Cardiac fibroblast (primary cell): ENCODE results near the gene CDRT4.

Experiments
- DNase-seq, 2 donors: peaks; one replicate each; pipeline versions ENCODE4 v3.0.0 to v3.0.0-alpha.2; 2010; ENCODE audit warnings: low read depth in 2 of 2
- H3K4me3 ChIP-seq, 2 donors: replicated peaks in 1 of 2; 1 replicate in 1 of 2; 2 replicates in 1 of 2; pipeline ENCODE4 v1.5.1; 2011; ENCODE audit warnings: low read depth in 2 of 2, low read length in 2 of 2, mild to moderate bottlenecking in 2 of 2, moderate library complexity in 1 of 2
- TF ChIP-seq, protein P1 (sequence below): IDR thresholded peaks from one replicate; pipeline ENCODE4 v1.5.1; 2011; ENCODE audit warnings: low read depth, mild to moderate bottlenecking, low read length, inconsistent platforms

Gene CDRT4

GRCh38 chr17:15472891-15473290, 5.5 kb upstream of the CDRT4 start:
- TF ChIP-seq, protein P1, sequence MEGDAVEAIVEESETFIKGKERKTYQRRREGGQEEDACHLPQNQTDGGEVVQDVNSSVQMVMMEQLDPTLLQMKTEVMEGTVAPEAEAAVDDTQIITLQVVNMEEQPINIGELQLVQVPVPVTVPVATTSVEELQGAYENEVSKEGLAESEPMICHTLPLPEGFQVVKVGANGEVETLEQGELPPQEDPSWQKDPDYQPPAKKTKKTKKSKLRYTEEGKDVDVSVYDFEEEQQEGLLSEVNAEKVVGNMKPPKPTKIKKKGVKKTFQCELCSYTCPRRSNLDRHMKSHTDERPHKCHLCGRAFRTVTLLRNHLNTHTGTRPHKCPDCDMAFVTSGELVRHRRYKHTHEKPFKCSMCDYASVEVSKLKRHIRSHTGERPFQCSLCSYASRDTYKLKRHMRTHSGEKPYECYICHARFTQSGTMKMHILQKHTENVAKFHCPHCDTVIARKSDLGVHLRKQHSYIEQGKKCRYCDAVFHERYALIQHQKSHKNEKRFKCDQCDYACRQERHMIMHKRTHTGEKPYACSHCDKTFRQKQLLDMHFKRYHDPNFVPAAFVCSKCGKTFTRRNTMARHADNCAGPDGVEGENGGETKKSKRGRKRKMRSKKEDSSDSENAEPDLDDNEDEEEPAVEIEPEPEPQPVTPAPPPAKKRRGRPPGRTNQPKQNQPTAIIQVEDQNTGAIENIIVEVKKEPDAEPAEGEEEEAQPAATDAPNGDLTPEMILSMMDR, result no peak
- H3K4me3 ChIP-seq, result no peak overlapping the region
- no peak for DNase-seq

DNA sequence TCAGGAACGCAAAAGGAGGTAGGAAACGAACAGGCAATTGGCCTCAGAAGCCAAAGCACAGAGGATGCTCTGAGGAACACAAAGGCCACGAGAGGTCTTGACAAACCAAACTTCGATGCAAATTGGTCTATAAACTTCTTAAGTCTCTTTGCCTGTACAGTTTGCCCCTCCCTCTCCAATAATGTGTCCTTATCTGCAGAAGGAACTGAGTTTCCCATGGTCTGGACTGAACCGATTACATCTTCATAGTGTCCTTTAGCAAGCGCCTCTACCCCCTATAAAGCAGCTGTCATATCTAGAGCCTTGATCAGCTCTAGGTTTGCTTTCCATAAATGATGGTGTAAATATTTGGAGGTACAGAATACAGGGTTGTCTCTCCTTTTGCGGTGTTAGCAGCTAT, 3.1 kb upstream of the CDRT4 start:
- no peak overlapping the region for H3K4me3 ChIP-seq
- DNase-seq, result no peak
- TF ChIP-seq, protein P1, result no peak

DNA sequence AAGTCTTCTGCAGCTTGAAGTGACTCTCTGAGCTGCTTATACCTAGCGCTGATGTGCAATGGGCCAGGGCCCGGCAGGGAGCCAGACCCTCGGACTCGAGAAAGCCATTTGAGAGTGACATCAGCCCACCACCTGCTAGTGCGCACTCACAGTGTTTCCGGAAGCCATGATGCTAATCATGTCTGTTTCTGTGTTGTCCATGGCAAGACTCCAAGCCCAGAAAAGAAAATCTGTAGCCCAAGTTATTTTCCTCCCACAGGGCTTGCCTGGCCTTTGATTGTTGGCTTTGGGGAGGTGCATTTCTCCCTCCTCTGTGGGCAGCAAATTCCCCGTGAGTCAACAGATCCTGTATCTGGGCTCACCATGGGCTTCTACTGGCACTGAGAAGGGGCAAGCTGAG, 1.8 kb upstream of the CDRT4 start:
- TF ChIP-seq, protein P1, result no peak
- no peak overlapping the region for H3K4me3 ChIP-seq
- peak; percentile 48 to 85 for DNase-seq

DNA sequence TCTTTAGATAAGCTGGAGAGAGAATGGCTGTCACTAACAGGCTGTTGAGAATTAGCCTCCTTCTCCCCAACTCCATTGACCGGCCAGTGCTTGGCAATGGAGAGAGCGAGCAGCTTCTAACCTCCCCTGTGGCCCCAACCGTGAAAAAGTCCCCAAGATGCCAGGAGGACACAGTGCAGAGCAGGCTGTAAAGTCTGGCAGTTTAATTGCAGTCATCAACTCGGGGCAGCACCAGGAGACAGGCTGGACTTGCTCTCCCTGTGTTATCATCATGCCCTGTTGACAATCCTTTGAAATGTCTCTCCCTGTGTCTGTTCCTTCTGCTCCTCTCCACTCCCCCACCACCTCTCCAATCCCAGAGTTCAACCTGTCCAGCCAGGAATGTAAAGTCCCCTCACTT, 705 bp upstream of the CDRT4 start:
- no peak overlapping the region for H3K4me3 ChIP-seq
- no peak for DNase-seq
- TF ChIP-seq, protein P1, result no peak

DNA sequence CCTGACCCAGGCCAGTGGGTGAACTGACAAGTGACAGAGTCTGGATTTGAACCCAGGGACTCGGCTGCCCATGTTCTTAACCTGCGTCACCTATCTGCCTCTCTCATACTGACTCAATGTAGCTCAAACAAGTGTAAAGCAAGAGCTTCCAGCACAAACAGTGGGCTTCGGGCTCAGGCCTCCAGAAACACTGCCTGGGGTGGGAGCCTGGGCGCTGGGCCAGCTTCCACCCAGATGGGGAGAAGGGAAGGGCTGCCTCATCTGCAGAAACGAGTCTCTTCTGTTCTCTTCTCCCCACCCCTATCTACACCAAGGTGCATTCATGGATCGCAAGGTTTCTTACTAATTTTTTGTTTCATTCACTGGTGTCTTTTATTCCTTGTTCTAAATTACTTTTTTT, 1.3 kb downstream of the CDRT4 start:
- H3K4me3 ChIP-seq, result no peak overlapping the region
- DNase-seq, result no peak
- TF ChIP-seq, protein P1, result no peak

DNA sequence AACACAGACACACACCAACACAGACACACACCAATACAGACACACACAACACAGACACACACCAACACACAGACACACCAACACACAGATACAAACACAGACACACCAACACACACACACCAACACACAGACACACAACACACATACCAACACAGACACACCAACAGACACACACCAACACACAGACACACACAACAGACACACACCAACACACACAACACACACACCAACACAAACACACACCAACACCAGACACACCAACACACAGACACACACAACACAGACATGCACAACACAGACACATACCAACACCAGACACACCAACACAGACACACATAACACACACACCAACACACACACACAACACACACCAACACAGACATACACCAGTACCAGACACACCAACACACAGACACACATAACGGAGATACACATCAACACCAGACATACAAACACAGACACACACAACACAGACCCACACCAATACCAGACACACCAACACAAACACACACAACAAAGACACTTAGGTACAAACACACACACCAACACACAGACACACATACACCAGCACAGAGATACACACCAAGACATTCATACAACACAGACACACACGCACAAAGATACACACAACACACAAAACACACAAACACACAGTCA, 2.2 kb downstream of the CDRT4 start:
- H3K4me3 ChIP-seq, result no peak overlapping the region
- TF ChIP-seq, protein P1, result no peak
- DNase-seq, result no peak
